ENCODE results near the gene ATXN7. TPM values are rescaled to one million over a fixed set of nuclear protein-coding genes. Genes with fewer than 3 reads are reported as not detected.

Gene ATXN7
- total and polyA plus RNA-seq, 2 donors (not counting 1 experiment from before 2014, with no cell fraction given), result 6.3 to 11.1 TPM

GRCh38 chr3:63980830-63981498 lies 117.3 kb downstream of the ATXN7 start:
- no peak overlapping the region for H3K9ac ChIP-seq (ENCODE audit: insufficient read depth, low read length)
- H3K4me3 ChIP-seq (replicated peaks in 1 of 4; ENCODE audit: control extremely low read depth in 1 of 4, insufficient read depth in 1 of 4, low read depth in 3 of 4, low read length in 4 of 4), result no peak overlapping the region
- peaks cover 19% of the 10 kb centered on the region for H3K36me3 ChIP-seq (ENCODE audit: control insufficient read depth, insufficient read depth, low read length)
- no peaks in the 10 kb centered on the region for H3K9me3 ChIP-seq (ENCODE audit: control insufficient read depth, insufficient read depth, low read depth, low read length)
- DNase-seq (ENCODE audit: low read depth in 2 of 2), result no peak
- H3K79me2 ChIP-seq (ENCODE audit: control insufficient read depth, insufficient read depth, low read length), result peaks cover 15% of the 10 kb centered on the region
- H3K4me2 ChIP-seq (ENCODE audit: extremely low read depth, insufficient read depth, low read length), result no peak overlapping the region
- TF ChIP-seq EZH2 (IDR thresholded peaks at IDR 0.05; ENCODE audit: low read length, missing control alignments) (no peak), CTCF (conservative IDR thresholded peaks at IDR 0.05 in 1 of 2, IDR thresholded peaks at IDR 0.05 in 1 of 2; ENCODE audit: low read depth in 1 of 2, low read length in 2 of 2) (no peak)
- H4K20me1 ChIP-seq (ENCODE audit: control insufficient read depth, extremely low read depth, insufficient read depth, low read length), result no peaks in the 10 kb centered on the region
- peaks cover 11% of the 10 kb centered on the region for H3K4me1 ChIP-seq (ENCODE audit: control insufficient read depth, extremely low read depth, insufficient read depth, low read length)
- H3K27me3 ChIP-seq (ENCODE audit: control insufficient read depth, insufficient read depth, low read length), result no peaks in the 10 kb centered on the region
- no peak overlapping the region for H3K27ac ChIP-seq (ENCODE audit: insufficient read depth, low read length)
- H2AFZ ChIP-seq (ENCODE audit: low read length), result no peak overlapping the region

GRCh38 chr3:63981980-63982379 lies 118.3 kb downstream of the ATXN7 start:
- no peak overlapping the region for H3K9ac ChIP-seq (ENCODE audit: insufficient read depth, low read length)
- peaks cover 19% of the 10 kb centered on the region for H3K36me3 ChIP-seq (ENCODE audit: control insufficient read depth, insufficient read depth, low read length)
- no peak for DNase-seq (ENCODE audit: low read depth in 2 of 2)
- TF ChIP-seq CTCF (conservative IDR thresholded peaks at IDR 0.05 in 1 of 2, IDR thresholded peaks at IDR 0.05 in 1 of 2; ENCODE audit: low read depth in 1 of 2, low read length in 2 of 2) (no peak), EZH2 (IDR thresholded peaks at IDR 0.05; ENCODE audit: low read length, missing control alignments) (no peak)
- no peak overlapping the region for H3K27ac ChIP-seq (ENCODE audit: insufficient read depth, low read length)
- no peak overlapping the region for H2AFZ ChIP-seq (ENCODE audit: low read length)
- no peaks in the 10 kb centered on the region for H4K20me1 ChIP-seq (ENCODE audit: control insufficient read depth, extremely low read depth, insufficient read depth, low read length)
- peaks cover 7% of the 10 kb centered on the region for H3K4me1 ChIP-seq (ENCODE audit: control insufficient read depth, extremely low read depth, insufficient read depth, low read length)
- no peaks in the 10 kb centered on the region for H3K9me3 ChIP-seq (ENCODE audit: control insufficient read depth, insufficient read depth, low read depth, low read length)
- no peak overlapping the region for H3K4me2 ChIP-seq (ENCODE audit: extremely low read depth, insufficient read depth, low read length)
- H3K4me3 ChIP-seq (replicated peaks in 1 of 4; ENCODE audit: control extremely low read depth in 1 of 4, insufficient read depth in 1 of 4, low read depth in 3 of 4, low read length in 4 of 4), result no peak overlapping the region
- H3K27me3 ChIP-seq (ENCODE audit: control insufficient read depth, insufficient read depth, low read length), result no peaks in the 10 kb centered on the region
- peaks cover 13% of the 10 kb centered on the region for H3K79me2 ChIP-seq (ENCODE audit: control insufficient read depth, insufficient read depth, low read length)

GRCh38 chr3:63984391-63984790 lies 120.7 kb downstream of the ATXN7 start:
- no peak overlapping the region for H2AFZ ChIP-seq (ENCODE audit: low read length)
- TF ChIP-seq EZH2 (IDR thresholded peaks at IDR 0.05; ENCODE audit: low read length, missing control alignments) (no peak), CTCF (conservative IDR thresholded peaks at IDR 0.05 in 1 of 2, IDR thresholded peaks at IDR 0.05 in 1 of 2; ENCODE audit: low read depth in 1 of 2, low read length in 2 of 2) (no peak)
- H3K79me2 ChIP-seq (ENCODE audit: control insufficient read depth, insufficient read depth, low read length), result peaks cover 3% of the 10 kb centered on the region
- no peaks in the 10 kb centered on the region for H3K27me3 ChIP-seq (ENCODE audit: control insufficient read depth, insufficient read depth, low read length)
- no peak overlapping the region for H3K4me3 ChIP-seq (replicated peaks in 1 of 4; ENCODE audit: control extremely low read depth in 1 of 4, insufficient read depth in 1 of 4, low read depth in 3 of 4, low read length in 4 of 4)
- no peaks in the 10 kb centered on the region for H3K9me3 ChIP-seq (ENCODE audit: control insufficient read depth, insufficient read depth, low read depth, low read length)
- no peak overlapping the region for H3K27ac ChIP-seq (ENCODE audit: insufficient read depth, low read length)
- no peaks in the 10 kb centered on the region for H4K20me1 ChIP-seq (ENCODE audit: control insufficient read depth, extremely low read depth, insufficient read depth, low read length)
- no peak for DNase-seq (ENCODE audit: low read depth in 2 of 2)
- no peak overlapping the region for H3K4me2 ChIP-seq (ENCODE audit: extremely low read depth, insufficient read depth, low read length)
- H3K4me1 ChIP-seq (ENCODE audit: control insufficient read depth, extremely low read depth, insufficient read depth, low read length), result peaks cover 1% of the 10 kb centered on the region
- H3K9ac ChIP-seq (ENCODE audit: insufficient read depth, low read length), result no peak overlapping the region
- H3K36me3 ChIP-seq (ENCODE audit: control insufficient read depth, insufficient read depth, low read length), result peaks cover 25% of the 10 kb centered on the region

All from fibroblast of lung (primary cell).